Endothelial cell of umbilical vein (primary cell): ENCODE results near the gene SPACA4. TPM values are rescaled to one million over a fixed set of nuclear protein-coding genes. Genes with fewer than 3 reads are reported as not detected.

Source experiments
- BruUV-seq: library from RNA; stranded (reverse); fragments of 400-500 nt; replicated peaks from 2 replicates; lab custom pipeline; 2021; lab: Mats Ljungman, UMichigan
- CTCF ChIA-PET: fragments of 300-600, 350-600 bp; sonication (Branson Sonifier 250); formaldehyde crosslinking; loops from one replicate; lab custom pipeline; 2021; ENCODE audit warnings: antibody characterized with exemption, inconsistent platforms; lab: Charles Lee
- POLR2A ChIA-PET: fragments of 300-600, 350-600 bp; sonication (Branson Sonifier 250); formaldehyde crosslinking; loops from one replicate; lab custom pipeline; 2021; ENCODE audit warnings: antibody characterized with exemption, inconsistent platforms; lab: Charles Lee
- DNase-seq: peaks from one replicate; pipeline ENCODE4 v3.0.0-alpha.2; 2011; ENCODE audit warnings: low read depth, low spot score
- FAIRE-seq: peaks from 2 replicates; lab custom pipeline; 2011; peaks lifted over from hg19 to GRCh38; lab: Jason Lieb, UNC
- H2AFZ ChIP-seq: 2 replicates; pipeline ENCODE4 v1.6.0; 2012; ENCODE audit warnings: low read depth, low read length, control low read depth, inconsistent platforms
- H3K27ac ChIP-seq: 2 replicates; pipeline ENCODE4 v1.5.1; 2011; ENCODE audit warnings: low read depth, mild to moderate bottlenecking, control low read depth, low read length, moderate library complexity; ENCODE audit not compliant: insufficient read depth
- H3K27me3 ChIP-seq, 2 experiments: 2 replicates each; pipeline versions ENCODE4 v1.6.0 to v1.6.1; 2011; ENCODE audit warnings: low read length in 2 of 2, mixed read lengths in 1 of 2; ENCODE audit not compliant: control insufficient read depth in 2 of 2, insufficient read depth in 2 of 2
- H3K36me3 ChIP-seq, 2 experiments: 2 replicates in 1 of 2; 3 replicates in 1 of 2; pipeline ENCODE4 v1.5.1; 2011; ENCODE audit warnings: low read length in 2 of 2, mild to moderate bottlenecking in 1 of 2, moderate library complexity in 1 of 2; ENCODE audit not compliant: control insufficient read depth in 2 of 2, insufficient read depth in 2 of 2; ENCODE audit errors: extremely low read depth in 1 of 2
- H3K4me1 ChIP-seq: 3 replicates; pipeline ENCODE4 v1.5.1; 2011; ENCODE audit warnings: mild to moderate bottlenecking, low read length; ENCODE audit not compliant: control insufficient read depth, insufficient read depth; ENCODE audit errors: extremely low read depth
- H3K4me2 ChIP-seq: 2 replicates; pipeline ENCODE4 v1.6.1; 2011; ENCODE audit warnings: low read length, control low read depth, mixed read lengths; ENCODE audit not compliant: insufficient read depth
- H3K4me3 ChIP-seq, 3 experiments: fragments of 200-600 bp in 1 of 3; sonication (generic), shearing (Covaris generic) in 1 of 3; replicated peaks in 1 of 3; 2 replicates each; pipeline ENCODE4 v1.5.1; 2011 to 2016; ENCODE audit warnings: control low read depth in 3 of 3, low read length in 3 of 3, mild to moderate bottlenecking in 2 of 3, inconsistent platforms in 1 of 3, low read depth in 1 of 3, moderate library complexity in 1 of 3; ENCODE audit not compliant: insufficient read depth in 1 of 3
- H3K79me2 ChIP-seq: 2 replicates; pipeline ENCODE4 v1.6.0; 2012; ENCODE audit warnings: low read length, inconsistent platforms; ENCODE audit not compliant: control insufficient read depth, insufficient read depth
- H3K9ac ChIP-seq: replicated peaks from 2 replicates; pipeline ENCODE3; 2011; ENCODE audit warnings: low read length, control low read depth; ENCODE audit not compliant: insufficient read depth; ENCODE audit errors: extremely low read depth
- H3K9me1 ChIP-seq: replicated peaks from 3 replicates; pipeline ENCODE4 v1.6.0; 2011; ENCODE audit warnings: mild to moderate bottlenecking, low read length; ENCODE audit not compliant: control insufficient read depth, insufficient read depth; ENCODE audit errors: extremely low read depth
- H3K9me3 ChIP-seq: replicated peaks from 2 replicates; pipeline ENCODE4 v1.5.1; 2012; ENCODE audit warnings: low read length, inconsistent platforms; ENCODE audit not compliant: control insufficient read depth, insufficient read depth
- H4K20me1 ChIP-seq: replicated peaks from 2 replicates; pipeline ENCODE3; 2011; ENCODE audit warnings: mild to moderate bottlenecking, low read length; ENCODE audit not compliant: control insufficient read depth, insufficient read depth; ENCODE audit errors: extremely low read depth
- CTCF ChIP-seq, 2 donors: IDR thresholded peaks; 1 replicate in 1 of 2; 2 replicates in 1 of 2; pipeline ENCODE4 v1.5.1; 2011; ENCODE audit warnings: low read length in 2 of 2, mild to moderate bottlenecking in 2 of 2, moderate library complexity in 2 of 2, control low read depth in 1 of 2, inconsistent platforms in 1 of 2, low read depth in 1 of 2; ENCODE audit not compliant: insufficient read depth in 1 of 2; ENCODE audit errors: extremely low read depth in 1 of 2
- EZH2 ChIP-seq: IDR thresholded peaks from 2 replicates; pipeline ENCODE4 v1.6.1; 2012; ENCODE audit warnings: borderline replicate concordance, low read depth, mild to moderate bottlenecking, moderate library complexity, low read length, inconsistent platforms; ENCODE audit not compliant: severe bottlenecking
- FOS ChIP-seq: IDR thresholded peaks from 2 replicates; pipeline ENCODE4 v1.6.1; 2011; ENCODE audit warnings: mild to moderate bottlenecking, low read length, moderate library complexity, borderline replicate concordance; ENCODE audit not compliant: insufficient read depth
- GATA2 ChIP-seq: IDR thresholded peaks from 2 replicates; pipeline ENCODE4 v1.7.0; 2011; ENCODE audit warnings: low read depth, mild to moderate bottlenecking, moderate library complexity, mixed read lengths, low read length; ENCODE audit not compliant: insufficient read length, insufficient read depth
- JUN ChIP-seq: IDR thresholded peaks from 2 replicates; pipeline ENCODE4 v1.6.1; 2011; ENCODE audit warnings: borderline replicate concordance, low read depth; ENCODE audit not compliant: insufficient read length, insufficient read depth
- MYC ChIP-seq: IDR thresholded peaks from one replicate; pipeline ENCODE4 v1.6.1; 2011; ENCODE audit warnings: mild to moderate bottlenecking, low read depth, low read length
- POLR2A ChIP-seq: IDR thresholded peaks from 2 replicates; pipeline ENCODE4 v1.6.1; 2012; ENCODE audit warnings: low read depth, mild to moderate bottlenecking, control low read depth, low read length
- POLR2AphosphoS5 ChIP-seq: IDR thresholded peaks from 2 replicates; pipeline ENCODE4 v1.6.1; 2012; ENCODE audit warnings: low read depth, mild to moderate bottlenecking, control low read depth, low read length, moderate library complexity; ENCODE audit not compliant: insufficient read depth
- dilution Hi-C: fragments of 300-500 bp; cut with MboI; formaldehyde crosslinking; loops from one replicate; pipeline ENCODE4 v1.15.0; 2019; ENCODE audit warnings: low sequenced_read_pairs; ENCODE audit not compliant: extremely low pct_ligation_motif_present
- intact Hi-C: fragments of 100-400 bp; cut with micrococcal nuclease; formaldehyde crosslinking; loops from one replicate; pipeline ENCODE4 v1.10.0; 2022
- polyA plus RNA-seq, 4 experiments: library from polyadenylated mRNA; depleted of rRNA in 3 of 4; stranded (reverse) in 3 of 4; unstranded in 1 of 4; fragments of >200 nt; gene quantifications; 2 replicates each; pipeline versions ENCODE4 v1.2.1 to v1.2.3, GENCODE V29; 2011 to 2012; ENCODE audit warnings: missing spikeins in 1 of 4
- total RNA-seq: library from RNA; stranded (reverse); gene quantifications from 2 replicates; pipeline ENCODE4 v1.2.3, GENCODE V29; 2021
- TF ChIP-seq, protein P1 (sequence below): IDR thresholded peaks from 2 replicates; pipeline ENCODE4 v1.6.1; 2011; ENCODE audit not compliant: insufficient read depth, insufficient read length

The SPACA4 gene
- total and polyA plus RNA-seq, 2 donors (not counting 3 experiments of a cell fraction or from before 2014, with no cell fraction given), result not detected

- FAIRE-seq (no peak), DNase-seq (no peak)
- Histone ChIP-seq H4K20me1 (no peaks in the 10 kb centered on the region), H3K9ac (no peak overlapping the region), H3K4me2 (no peak overlapping the region), H3K9me1 (no peaks in the 10 kb centered on the region), H3K9me3 (no peaks in the 10 kb centered on the region), H3K36me3 (peaks cover 0 to 2% of the 10 kb centered on the region in 2 experiments), H3K27ac (no peak overlapping the region), H2AFZ (no peak overlapping the region), H3K4me1 (peaks cover 18% of the 10 kb centered on the region), H3K79me2 (no peaks in the 10 kb centered on the region), H3K4me3 (no peak overlapping the region), H3K27me3 (no peaks in the 10 kb centered on the region)
- intact Hi-C loops, result no loop called here
- no TSS peak for BruUV-seq
- ChIA-PET POLR2A (no interaction called here), CTCF (interaction anchor here (0.9 to 1.0 kb wide), 2 partner anchors 43 to 122 kb away, joined by 3 read pairs; no protein-coding TSS in a partner anchor)
- TF ChIP-seq EZH2, result no peak
- TF ChIP-seq CTCF (IDR thresholded peaks at IDR 0.05; ENCODE audit: extremely low read depth in 1 of 2, insufficient read depth in 1 of 2, low read depth in 1 of 2, low read length in 2 of 2), result no peak
- TF ChIP-seq GATA2, result no peak
- TF ChIP-seq, protein P1, sequence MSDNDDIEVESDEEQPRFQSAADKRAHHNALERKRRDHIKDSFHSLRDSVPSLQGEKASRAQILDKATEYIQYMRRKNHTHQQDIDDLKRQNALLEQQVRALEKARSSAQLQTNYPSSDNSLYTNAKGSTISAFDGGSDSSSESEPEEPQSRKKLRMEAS, result no peak
- TF ChIP-seq FOS, result no peak
- no peak for TF ChIP-seq JUN
- no peak for TF ChIP-seq POLR2A
- TF ChIP-seq POLR2AphosphoS5, result no peak
- TF ChIP-seq MYC, result no peak
- dilution Hi-C loops, result no loop called here
Measured at GRCh38 chr19:48627865-48628314, 21.3 kb downstream of the SPACA4 start.
